Epidermal melanocyte (primary cell): ENCODE data around the gene SYDE1.

ENCODE experiments used
- DNase-seq: peaks from one replicate; pipeline ENCODE4 v3.0.0; 2011; ENCODE audit warnings: low spot score; ENCODE audit not compliant: insufficient read length

The SYDE1 gene

DNA sequence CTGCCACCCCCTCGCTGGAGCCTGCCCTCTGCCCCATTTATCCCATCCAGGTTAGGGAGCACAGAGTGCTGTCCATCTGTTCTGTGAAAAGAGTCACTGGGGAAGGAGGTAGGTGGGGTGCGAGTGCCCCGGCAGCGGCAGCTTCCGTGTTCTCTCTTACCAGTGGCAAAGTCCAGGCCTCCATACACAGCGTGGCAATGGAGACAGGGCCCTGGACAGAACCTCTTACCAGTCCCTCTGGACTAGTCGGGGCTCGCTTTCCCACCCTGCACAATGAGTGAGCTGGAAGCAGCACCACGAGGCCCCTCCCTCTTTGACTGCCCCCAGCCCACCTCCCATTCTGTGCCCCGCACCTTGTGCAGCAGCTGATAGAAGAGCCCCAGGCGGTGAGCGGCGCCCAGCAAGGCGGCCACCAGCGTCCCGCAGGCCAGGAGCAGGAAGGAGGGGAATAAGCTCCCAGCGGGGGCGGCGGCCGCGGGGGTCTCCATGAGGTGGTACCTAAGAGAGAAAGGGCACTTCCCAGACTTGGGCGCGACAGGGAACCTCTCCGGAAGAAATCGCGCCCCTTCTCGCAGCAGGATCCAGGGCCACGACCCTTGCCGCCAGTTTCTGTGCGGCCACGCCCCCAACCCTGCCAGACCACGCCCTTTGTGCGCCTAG lies 17.5 kb downstream of the SYDE1 start:
- no peak for DNase-seq

DNA sequence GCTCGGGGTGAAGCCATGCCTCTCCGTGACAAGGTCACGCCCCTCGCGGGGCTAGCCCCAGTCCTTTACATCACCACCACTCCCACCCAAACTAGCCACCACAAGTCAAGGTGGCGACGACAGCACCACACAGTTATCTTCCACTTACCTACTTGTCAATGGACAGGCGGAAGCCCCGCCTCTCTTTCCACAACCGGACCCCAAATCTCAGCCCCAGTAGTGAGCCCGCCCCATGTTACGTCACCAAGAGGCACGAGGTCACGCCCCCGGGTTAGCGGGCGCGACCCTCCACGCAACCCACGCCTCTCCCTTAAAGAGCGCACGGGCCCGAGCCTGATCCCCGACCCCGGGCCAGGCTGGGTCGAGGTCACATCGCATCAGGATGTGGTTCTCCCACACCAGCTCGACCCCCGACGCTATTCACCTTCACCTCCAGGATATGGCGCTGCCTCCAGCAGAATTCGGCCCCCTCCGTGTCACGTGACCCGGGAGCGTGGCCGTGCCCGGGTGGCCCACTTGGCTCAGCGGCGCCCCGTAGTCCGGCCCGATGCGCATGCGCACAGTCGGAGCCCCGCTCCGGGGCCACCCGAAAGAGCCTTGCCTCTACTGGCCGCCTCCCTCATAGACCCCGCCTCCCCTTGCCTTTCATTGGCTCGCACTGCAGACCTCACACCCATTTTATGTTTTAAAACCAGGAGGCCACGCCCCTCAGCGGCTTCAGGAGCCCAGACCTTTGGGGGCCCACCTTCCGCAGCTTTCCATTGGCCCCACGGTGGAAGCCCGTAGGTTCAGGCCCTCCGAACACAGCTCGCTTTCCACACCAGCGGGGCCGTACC lies 18.2 kb downstream of the SYDE1 start:
- peak; percentile 94 for DNase-seq

DNA sequence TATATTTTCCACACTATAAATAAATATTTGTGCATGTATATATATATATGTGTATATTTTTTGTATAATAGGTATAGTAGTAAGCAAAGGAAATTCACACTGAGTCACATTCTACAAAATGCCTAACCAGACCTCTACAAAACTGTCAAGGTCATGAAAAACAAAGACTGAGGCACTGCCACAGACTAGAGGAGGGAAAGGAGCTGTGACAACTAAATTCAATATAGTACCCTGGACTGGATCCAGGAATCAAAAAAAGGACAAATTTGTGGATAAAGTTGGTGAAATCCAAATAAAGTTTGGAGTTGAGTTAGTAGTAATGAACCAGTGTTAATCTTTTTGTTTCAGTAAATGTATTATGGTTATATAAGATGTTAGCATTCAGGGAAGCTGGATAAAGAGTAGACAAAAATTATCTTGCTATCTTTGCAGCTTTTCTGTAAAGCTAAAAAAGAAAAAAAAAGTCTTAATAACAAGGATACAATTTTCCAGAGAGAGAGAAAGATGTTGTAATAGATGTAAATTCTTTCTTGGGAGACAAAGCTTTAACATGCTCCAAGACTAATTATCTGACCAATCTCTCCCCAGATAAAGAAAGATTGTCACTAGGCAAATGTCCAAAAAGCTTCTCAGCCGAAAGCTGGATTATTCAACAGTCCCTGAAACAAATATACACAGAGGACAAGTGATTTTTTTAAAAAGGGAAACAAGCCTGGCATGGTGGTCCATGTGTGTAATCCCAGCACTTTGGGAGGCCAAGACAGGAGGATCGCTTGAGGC lies 19.1 kb downstream of the SYDE1 start:
- DNase-seq = no peak

DNA sequence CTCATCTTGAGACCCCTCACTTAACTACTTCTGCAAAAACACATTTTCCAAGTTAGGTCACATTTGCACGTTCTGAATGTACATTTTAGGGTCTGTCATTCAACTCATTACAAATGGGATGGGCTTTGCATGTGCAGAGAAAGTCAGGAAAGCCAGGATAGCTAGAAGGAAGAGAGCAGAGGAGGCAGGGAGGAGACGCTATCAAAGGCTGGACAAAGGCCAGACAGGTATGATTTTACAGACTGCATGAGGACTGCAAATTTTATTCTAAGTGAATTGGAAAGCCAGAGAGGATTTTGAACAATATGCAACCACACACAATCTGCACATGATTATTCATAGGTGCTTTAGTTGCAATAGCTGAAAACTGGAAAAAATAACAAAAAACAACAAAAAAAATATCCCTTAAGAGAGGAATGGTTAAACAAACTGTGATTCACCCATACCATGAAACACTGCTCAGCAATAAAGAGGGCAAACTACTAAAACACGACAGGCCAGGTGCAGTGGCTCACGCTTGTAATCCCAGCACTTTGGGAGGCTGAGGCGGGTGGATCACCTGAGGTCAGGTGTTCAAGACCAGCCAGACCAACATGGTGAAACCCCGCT lies 21.1 kb downstream of the SYDE1 start:
- DNase-seq = no peak

DNA sequence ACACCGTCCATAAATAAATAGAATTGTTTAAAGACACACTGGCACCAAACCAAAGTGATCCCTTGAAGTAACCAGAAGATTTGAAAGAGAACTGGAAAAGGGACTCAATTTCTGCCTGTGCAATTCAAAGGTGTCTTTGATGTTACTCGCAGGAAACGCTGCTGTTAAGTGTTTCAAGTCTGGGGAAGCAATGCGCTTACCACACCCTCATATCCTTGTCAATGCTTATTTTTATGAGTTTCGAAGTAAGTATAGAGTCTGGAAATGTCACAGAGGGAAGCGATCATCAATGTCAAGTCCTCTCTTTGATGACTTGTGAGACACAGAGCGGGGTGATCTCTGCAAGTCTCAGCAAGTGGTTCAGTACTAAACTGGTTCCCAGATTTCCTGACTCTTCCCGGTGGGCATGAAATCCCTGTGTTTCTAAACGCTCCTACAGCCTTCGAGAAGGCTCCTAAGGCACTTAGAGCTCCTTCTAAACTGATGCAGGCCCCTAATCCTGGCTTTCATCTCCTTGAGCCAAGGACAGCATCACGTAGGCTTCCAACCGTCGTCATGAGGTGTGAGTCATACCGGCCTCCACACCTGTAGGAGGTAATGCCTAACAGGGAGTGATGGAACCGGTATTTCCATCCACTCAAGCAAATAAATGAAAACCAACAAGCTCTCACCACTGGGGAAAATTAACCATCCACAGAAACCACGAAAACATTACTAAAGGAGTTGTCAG lies 22.8 kb downstream of the SYDE1 start:
- no peak for DNase-seq

DNA sequence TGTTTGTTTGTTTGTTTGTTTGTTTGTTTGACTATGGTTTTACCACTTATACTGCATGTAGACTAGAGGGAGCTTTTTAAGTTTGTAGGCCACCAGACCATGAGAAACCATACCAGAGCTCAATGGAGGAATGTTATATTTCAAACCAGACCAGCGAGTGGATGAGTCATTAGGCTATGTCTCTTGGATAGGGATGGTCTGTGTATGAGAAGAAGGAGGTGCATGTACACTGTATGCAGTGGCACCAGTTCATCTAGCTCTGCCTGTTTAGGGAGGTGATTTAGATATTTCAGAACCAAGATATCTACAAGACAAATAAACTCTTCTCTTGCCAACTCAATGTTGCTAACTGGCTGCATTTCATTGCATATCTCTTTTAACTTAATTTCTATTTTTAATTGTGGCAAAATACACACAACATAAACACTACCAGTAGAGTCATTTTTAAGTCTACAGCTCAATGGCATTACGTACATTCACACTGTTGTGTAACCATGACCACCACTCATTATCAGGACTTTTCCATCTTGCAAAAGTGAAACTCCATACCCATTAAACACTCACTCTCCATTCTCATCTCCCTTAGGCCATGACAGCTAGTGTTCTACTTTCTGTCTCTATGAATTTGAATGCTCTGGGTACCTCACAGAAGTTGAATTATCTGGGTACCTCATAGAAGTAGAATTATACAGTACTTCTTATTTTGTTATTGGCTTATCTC lies 29.2 kb downstream of the SYDE1 start:
- no peak for DNase-seq

DNA sequence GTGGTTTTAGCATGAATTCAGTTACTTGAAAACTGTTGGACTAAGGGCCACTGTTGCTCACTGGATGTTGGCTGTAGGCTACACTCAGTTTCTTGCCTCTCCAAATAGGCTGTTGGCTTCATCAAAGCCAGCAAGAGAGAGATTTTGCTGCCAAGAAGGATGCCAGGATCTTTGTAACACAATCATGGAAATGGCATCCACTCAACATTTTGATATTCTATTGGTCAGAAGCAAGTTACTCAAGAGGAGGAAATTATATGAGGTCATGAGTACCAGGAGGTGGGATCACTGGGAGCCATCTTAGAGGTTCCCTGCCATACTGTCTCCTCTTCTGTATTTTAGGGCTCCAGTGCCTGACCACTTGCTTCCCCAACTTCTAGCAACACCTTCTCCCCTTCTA lies 30.6 kb downstream of the SYDE1 start:
- no peak for DNase-seq

DNA sequence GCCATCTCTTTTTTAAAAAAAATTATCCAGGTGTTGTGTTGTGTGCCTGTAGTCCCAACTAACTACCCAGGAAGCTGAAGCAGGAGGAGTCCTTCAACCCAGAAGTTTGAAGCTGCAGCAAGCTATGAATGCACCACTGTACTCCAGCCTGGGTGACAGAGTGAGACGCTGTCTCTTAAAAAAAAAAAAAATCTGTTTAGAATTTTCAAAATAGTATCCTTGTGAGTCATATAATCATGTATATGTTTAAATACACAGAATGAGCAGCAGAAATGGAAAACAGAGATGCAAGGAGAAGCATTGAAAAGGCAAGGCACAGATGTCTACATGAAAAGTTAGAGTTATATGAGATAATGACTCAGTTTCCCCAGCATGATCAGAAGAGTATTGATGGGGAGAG lies 31.2 kb downstream of the SYDE1 start:
- DNase-seq = no peak

DNA sequence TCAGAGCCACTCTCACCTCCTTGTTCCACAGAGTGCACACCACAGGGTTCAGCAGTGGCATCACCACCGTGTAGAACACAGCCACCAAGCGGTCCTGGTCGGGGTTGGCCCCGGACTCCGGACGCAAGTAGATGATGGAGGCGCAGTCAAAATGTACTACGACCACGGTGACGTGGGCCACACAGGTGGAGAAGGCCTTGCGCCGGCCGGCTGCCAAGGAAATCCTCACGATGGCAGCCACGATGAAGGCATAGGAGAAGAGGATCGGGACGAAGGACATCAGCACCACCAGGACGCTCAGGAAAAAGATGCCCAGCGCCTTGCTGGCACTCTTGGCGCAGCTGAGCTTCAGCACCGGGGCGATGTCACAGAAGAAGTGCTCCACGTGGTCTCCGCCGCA lies 33.9 kb downstream of the SYDE1 start:
- DNase-seq = no peak

DNA sequence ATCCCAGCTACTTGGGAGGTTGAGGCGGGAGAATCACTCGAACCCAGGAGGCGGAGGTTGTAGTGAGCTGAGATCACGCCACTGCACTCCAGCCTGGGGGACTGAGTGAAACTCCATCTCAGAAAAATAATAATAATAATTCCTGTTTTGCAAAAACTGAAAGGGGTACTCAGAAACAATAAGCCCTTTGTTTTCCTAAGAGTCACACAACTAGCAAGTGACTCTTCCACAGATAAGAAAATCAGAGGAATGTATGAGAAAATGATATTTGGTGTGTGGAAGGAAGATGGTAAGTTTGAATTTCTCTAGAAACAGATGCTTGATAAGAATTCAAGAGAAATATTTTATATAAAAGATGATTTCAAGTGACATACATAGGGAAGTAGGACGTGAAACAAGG lies 35.1 kb downstream of the SYDE1 start:
- no peak for DNase-seq

DNA sequence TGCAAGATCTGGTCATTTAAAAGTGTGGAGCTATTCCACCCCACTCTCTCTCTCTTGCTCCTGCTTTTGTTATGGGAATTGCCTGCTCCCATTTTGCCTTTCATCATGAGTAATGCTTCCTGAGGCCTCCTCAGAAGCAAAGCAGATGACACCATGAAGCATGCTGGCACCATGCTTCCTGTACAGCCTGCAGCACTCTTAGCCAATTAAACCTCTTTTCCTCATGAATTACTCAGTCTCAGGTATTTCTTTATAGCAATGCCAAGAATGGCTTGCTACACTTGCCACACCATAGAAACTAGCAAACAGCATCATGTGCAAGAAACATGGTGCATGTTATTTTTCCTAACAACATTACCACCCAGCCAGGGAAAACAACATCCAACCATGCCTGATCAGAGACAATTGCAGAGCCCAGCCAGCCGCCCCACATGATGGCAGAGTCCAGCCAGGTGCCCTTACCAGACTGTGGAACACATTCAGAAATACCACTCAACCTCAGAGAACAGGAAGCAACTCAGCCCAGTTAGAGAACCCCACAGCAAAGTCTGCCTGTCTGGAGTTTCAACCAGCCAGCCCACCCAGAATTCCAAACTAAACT lies 36.9 kb downstream of the SYDE1 start:
- no peak for DNase-seq

DNA sequence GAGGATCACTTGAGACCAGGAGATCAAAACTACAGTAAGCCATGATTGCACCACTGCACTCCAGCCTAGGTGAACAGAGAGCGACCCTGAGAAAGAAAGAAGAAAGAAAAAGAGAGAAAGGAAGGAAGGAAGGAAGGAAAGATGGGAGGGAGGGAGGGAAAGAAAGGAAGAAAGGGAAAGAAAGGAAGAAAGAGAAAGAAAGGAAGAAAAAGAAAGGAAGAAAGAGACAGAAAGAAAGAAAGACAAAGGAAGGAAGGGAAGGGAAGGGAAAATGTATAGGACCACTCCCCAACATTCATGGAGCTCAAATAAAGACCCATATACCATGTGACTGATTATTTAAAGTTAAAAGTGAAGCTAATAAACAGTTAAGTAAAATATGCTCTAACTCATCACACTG lies 39.9 kb downstream of the SYDE1 start:
- no peak for DNase-seq

DNA sequence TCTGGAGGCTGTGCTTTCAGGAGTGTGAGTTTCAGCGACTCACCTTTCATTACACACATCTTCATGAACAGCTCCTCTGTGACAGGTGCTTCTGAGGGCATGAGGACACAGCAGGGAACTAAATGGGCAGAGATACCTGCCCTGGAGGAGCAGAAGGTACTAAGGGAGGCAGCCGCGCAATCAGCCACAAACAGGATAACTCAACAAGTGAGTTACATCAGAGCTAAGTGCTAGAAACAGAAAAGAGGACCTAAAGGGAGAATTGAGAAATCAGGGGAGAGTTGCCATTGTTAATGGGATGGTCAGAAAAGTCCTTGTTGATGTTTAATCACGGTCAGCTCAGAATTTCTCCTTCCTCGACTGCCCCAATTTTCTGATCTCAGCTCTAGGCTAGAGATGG lies 42.5 kb downstream of the SYDE1 start:
- no peak for DNase-seq

DNA sequence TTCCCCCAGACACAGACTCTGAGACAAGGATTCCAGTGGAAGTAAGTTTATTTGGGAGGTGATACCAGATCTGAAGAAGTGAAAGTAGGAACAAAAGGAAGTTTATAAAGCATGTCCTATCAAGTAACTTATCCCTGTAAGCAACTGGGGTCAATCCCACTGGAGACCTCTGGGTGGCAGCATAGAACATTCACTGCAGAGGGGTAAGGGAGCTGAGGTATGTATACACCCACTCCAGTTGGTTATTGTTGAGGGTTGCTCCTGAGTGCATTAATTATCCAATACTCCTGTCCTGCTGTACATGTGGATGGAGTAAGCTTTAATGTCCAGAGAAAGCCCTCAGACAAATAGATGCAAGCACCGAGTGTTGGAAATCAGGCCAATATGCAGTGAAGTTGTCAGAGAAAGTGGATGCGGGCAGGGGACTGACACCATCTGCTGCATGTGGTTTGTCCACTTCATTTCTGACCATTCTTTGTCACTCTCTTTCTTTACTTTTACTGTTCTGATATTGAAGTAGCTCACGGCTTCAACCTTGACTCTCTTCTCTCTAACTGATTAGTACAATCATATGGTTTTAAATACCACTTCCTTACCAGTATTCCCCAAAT lies 46.9 kb downstream of the SYDE1 start:
- no peak for DNase-seq

DNA sequence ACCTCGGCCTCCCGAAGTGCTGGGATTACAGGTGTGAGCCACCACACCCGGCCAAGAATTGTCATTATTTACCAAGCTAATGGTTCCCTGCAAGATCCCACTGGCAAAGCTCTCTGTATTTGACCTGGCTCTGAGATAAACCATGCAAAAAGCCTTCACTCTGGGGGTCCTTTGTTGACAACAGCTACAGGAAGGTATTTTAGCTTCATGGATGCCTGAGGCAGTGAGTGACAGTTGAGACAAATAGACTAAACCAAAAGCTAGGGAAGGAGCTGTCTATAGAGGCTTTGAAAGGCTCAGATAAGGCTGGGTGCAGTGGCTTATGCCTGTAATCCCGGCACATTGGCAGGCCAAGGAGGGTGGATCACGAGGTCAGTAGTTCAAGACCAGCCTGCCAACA lies 48.1 kb downstream of the SYDE1 start:
- DNase-seq = no peak

DNA sequence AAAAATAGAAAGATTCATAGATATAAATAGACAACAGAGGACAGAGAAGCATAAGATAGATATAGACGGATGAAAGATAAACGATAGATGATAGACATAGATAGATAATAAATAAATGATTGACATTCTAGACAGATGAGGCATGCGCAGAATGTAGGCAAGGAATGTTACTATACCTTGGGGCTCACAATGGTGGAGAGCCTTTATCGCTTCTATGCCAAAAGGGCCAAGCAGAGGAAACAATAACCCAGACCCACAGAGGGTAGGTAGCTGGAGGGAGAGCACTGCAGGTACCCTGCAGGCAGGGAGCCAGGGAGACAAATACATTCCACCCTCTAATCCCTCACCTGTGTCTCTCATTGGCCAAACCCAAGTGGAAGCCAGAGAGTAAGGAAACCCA lies 49.2 kb downstream of the SYDE1 start:
- DNase-seq = no peak

DNA sequence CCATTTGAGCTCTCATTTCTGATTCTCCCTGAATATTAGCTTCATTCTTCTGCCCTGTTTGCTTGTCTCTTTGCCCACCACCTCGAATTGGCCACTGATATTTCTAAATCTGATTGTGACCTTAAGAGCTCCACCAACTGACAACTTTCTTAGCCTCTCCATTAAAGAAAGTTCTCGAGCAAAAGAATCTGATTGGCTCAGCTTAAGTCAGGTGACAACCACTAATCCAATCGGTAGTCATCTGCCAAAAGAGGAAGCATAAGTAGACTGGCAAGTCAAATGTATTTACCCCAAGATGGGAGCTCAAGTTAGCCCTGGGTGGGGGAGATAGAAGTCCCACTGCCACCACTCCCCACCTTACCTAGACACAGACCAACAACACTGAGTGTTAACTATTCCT lies 52.0 kb downstream of the SYDE1 start:
- DNase-seq = no peak

DNA sequence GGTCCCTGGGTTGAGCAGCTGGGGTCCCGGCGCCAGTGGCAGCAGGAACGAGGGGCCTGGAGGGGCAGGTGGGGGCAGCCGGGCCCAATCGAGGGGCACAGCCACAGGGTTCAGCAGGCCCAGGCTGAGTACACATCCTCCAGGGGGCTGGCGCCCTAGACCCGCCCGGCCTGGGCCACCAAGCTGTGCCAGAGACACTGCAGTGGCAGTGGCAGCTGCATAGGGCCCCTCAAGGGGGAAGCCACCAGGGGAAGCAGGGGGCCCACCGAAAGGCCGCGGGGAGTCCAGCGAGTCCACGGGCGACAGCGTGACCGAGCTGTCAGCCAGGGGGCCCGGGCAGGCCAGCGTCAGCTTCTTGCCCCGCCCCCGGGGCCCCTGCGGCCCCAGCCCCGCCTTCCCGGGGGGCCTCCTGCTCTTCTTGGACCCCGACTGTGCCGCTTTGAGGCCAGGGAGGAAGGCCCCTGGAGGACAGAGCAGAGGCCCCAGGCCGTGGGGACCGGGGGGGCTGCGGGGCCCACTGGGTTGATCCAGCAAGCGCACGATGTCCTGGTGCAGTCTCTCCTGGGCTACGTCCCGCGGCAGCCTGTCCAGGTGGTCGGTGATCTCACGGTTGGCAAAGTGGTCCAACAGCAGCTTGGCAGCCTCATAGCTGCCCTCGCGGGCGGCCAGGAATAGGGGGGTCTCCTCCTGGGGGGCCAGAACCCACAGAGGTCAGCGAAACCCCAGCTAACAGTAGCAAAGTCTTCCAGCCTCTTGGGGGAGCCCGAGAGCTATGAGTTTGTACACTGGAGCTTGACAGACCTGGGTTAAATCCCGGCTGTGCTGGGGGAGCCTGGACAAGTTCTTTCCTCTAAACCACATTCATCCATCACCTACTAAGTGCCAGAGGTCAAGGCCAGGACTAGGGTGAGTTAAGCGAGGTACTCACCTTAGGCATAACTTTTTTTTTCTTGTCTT lies 54.1 kb downstream of the SYDE1 start:
- no peak for DNase-seq
